ENCODE measurements around the gene PTGR1. TPM values are rescaled to one million over a fixed set of nuclear protein-coding genes. Genes with fewer than 3 reads are reported as not detected.

Gene PTGR1
- total and polyA plus RNA-seq, 2 of the 8 experiments (the other 6 are each of a cell fraction or from before 2014, with no cell fraction given): 16.9 to 28.5 TPM

- TF ChIP-seq CHD7 (IDR thresholded peaks at IDR 0.05; ENCODE audit: insufficient replicate concordance, low read length) (no peak), RXRA (IDR thresholded peaks at IDR 0.05; ENCODE audit: insufficient read depth, low read depth, low read length) (no peak), SUZ12 (IDR thresholded peaks at IDR 0.05; ENCODE audit: low read length) (no peak), CEBPB (IDR thresholded peaks at IDR 0.05; ENCODE audit: low read depth, low read length) (no peak), SP1 (IDR thresholded peaks at IDR 0.05; ENCODE audit: low read depth, low read length) (no peak), ATF2 (IDR thresholded peaks at IDR 0.05; ENCODE audit: low read length) (no peak), HDAC2 (IDR thresholded peaks at IDR 0.05; ENCODE audit: borderline replicate concordance in 1 of 2, low read depth in 2 of 2, low read length in 2 of 2) (no peak), RBBP5 (IDR thresholded peaks at IDR 0.05; ENCODE audit: borderline replicate concordance, low read depth, low read length) (no peak)
Observed at GRCh38 chr9:111632695-111633388, 33.4 kb upstream of the PTGR1 start (continued).

All from H1 (cell line).